ENCODE data around the gene CAPG. TPM values are rescaled to one million over a fixed set of nuclear protein-coding genes. Genes with fewer than 3 reads are reported as not detected.
A peak's percentile ranks its signal among the peaks of the same experiment; 100 is the strongest.

The CAPG gene
- total RNA-seq, 1 experiment from 2014 or later, result 202 TPM

GRCh38 chr2:85444629-85445172 is 34.5 kb upstream of the CAPG start:
- Histone ChIP-seq H3K36me3 (ENCODE audit: control insufficient read depth, insufficient read depth, low read length) (no peaks in the 10 kb centered on the region), H3K9me3 (ENCODE audit: control insufficient read depth, insufficient read depth, low read depth, low read length) (no peaks in the 10 kb centered on the region), H3K27ac (ENCODE audit: low read length) (peak overlapping the region; percentile 81), H3K4me1 (ENCODE audit: control insufficient read depth, insufficient read depth, low read length) (peaks cover 27% of the 10 kb centered on the region), H3K27me3 (ENCODE audit: control insufficient read depth, insufficient read depth, low read length) (no peaks in the 10 kb centered on the region), H3K4me3 (ENCODE audit: low read depth in 2 of 2, low read length in 2 of 2) (no peak overlapping the region)
- no peak for TF ChIP-seq SIN3A (IDR thresholded peaks at IDR 0.05; ENCODE audit: borderline replicate concordance, insufficient read depth, low read depth, low read length)
- no peak for TF ChIP-seq POLR2AphosphoS5 (IDR thresholded peaks at IDR 0.05; ENCODE audit: low read depth, low read length)
- TF ChIP-seq REST (IDR thresholded peaks at IDR 0.05; ENCODE audit: insufficient read depth in 1 of 2, low read depth in 2 of 2, low read length in 1 of 2), result no peak
- TF ChIP-seq TCF7L2 (IDR thresholded peaks at IDR 0.05; ENCODE audit: low read depth, low read length), result no peak
- TF ChIP-seq, protein P1, sequence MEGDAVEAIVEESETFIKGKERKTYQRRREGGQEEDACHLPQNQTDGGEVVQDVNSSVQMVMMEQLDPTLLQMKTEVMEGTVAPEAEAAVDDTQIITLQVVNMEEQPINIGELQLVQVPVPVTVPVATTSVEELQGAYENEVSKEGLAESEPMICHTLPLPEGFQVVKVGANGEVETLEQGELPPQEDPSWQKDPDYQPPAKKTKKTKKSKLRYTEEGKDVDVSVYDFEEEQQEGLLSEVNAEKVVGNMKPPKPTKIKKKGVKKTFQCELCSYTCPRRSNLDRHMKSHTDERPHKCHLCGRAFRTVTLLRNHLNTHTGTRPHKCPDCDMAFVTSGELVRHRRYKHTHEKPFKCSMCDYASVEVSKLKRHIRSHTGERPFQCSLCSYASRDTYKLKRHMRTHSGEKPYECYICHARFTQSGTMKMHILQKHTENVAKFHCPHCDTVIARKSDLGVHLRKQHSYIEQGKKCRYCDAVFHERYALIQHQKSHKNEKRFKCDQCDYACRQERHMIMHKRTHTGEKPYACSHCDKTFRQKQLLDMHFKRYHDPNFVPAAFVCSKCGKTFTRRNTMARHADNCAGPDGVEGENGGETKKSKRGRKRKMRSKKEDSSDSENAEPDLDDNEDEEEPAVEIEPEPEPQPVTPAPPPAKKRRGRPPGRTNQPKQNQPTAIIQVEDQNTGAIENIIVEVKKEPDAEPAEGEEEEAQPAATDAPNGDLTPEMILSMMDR (IDR thresholded peaks at IDR 0.05), result no peak
- no TSS peak for BruUV-seq (replicated peaks)
- in situ Hi-C loops (cut with HindIII; ENCODE audit: low pct_unique_long_range_greater_than_20kb, low sequenced_read_pairs), result no loop called here
- CTCF ChIA-PET, result interaction anchor here (0.9 kb wide), 1 partner anchor 26 kb away, joined by 3 read pairs; no protein-coding TSS in a partner anchor
- DNase-seq (ENCODE audit: low read depth, low spot score), result no peak
- intact Hi-C loops (cut with micrococcal nuclease; ENCODE audit: unreplicated experiment), result no loop called here
- ATAC-seq, result peak; percentile 15; the same call in 1 of the 2 replicates
- POLR2A ChIA-PET, result interaction anchor here (0.6 to 0.7 kb wide), 2 partner anchors 105 to 130 kb away, joined by 5 read pairs; no protein-coding TSS in a partner anchor

DNA sequence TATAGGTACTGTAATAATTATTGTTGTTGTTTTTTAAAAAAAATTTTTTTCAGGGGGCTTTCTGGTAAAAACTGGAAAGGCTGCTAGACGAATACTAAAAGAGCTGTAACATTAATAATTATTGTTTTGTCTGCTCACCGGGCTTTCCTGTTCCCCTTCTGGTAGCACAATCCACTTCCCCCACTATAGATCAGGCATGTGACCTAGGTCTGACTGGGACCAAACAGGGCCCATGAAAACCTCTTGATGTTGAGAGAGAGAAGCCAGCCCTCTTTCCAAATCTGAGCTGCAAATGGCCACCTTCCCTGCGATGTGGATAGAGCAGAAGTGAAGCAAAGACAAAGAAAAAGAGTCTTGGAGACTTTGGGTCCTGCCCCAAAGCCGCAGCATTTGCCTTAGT is 31.7 kb upstream of the CAPG start:
- TF ChIP-seq REST (IDR thresholded peaks at IDR 0.05; ENCODE audit: insufficient read depth in 1 of 2, low read depth in 2 of 2, low read length in 1 of 2), result no peak
- TF ChIP-seq TCF7L2 (IDR thresholded peaks at IDR 0.05; ENCODE audit: low read depth, low read length), result no peak
- no peak for TF ChIP-seq POLR2AphosphoS5 (IDR thresholded peaks at IDR 0.05; ENCODE audit: low read depth, low read length)
- TF ChIP-seq, protein P1 (IDR thresholded peaks at IDR 0.05), result no peak
- no peak for TF ChIP-seq SIN3A (IDR thresholded peaks at IDR 0.05; ENCODE audit: borderline replicate concordance, insufficient read depth, low read depth, low read length)
- no peak for DNase-seq (ENCODE audit: low read depth, low spot score)
- H3K4me1 ChIP-seq (ENCODE audit: control insufficient read depth, insufficient read depth, low read length), result peaks cover 46% of the 10 kb centered on the region
- CTCF ChIA-PET, result no interaction called here
- in situ Hi-C loops (cut with HindIII; ENCODE audit: low pct_unique_long_range_greater_than_20kb, low sequenced_read_pairs), result no loop called here
- intact Hi-C loops (cut with micrococcal nuclease; ENCODE audit: unreplicated experiment), result no loop called here
- BruUV-seq (replicated peaks), result no TSS peak
- H3K9me3 ChIP-seq (ENCODE audit: control insufficient read depth, insufficient read depth, low read depth, low read length), result no peaks in the 10 kb centered on the region
- H3K4me3 ChIP-seq (ENCODE audit: low read depth in 2 of 2, low read length in 2 of 2), result no peak overlapping the region
- peak overlapping the region; percentile 65 for H3K27ac ChIP-seq (ENCODE audit: low read length)
- ATAC-seq, result no peak
- H3K27me3 ChIP-seq (ENCODE audit: control insufficient read depth, insufficient read depth, low read length), result no peaks in the 10 kb centered on the region
- POLR2A ChIA-PET, result no interaction called here
- H3K36me3 ChIP-seq (ENCODE audit: control insufficient read depth, insufficient read depth, low read length), result no peaks in the 10 kb centered on the region

All from Panc1 (cell line).